ENCODE data around the gene ADGRV1.

ADGRV1 gene

GRCh38 chr5:91111473-91112238, 553.1 kb downstream of the ADGRV1 start:
- no peak for DNase-seq (ENCODE audit: low spot score)

GRCh38 chr5:91114658-91115057, 556.1 kb downstream of the ADGRV1 start:
- no peak for DNase-seq (ENCODE audit: low spot score)

- DNase-seq (ENCODE audit: low spot score) = no peak
Measured at GRCh38 chr5:91118354-91118753, 559.8 kb downstream of the ADGRV1 start.

- DNase-seq (ENCODE audit: low spot score) = no peak
Measured at GRCh38 chr5:91118796-91119195, 560.2 kb downstream of the ADGRV1 start.

- DNase-seq (ENCODE audit: low spot score) = no peak
Measured at GRCh38 chr5:91119217-91119616, 560.6 kb downstream of the ADGRV1 start.

- no peak for DNase-seq (ENCODE audit: low spot score)
Measured at GRCh38 chr5:91119981-91120850, 561.6 kb downstream of the ADGRV1 start.

GRCh38 chr5:91121347-91121993, 562.9 kb downstream of the ADGRV1 start:
- DNase-seq (ENCODE audit: low spot score) = no peak

GRCh38 chr5:91122651-91123050, 564.1 kb downstream of the ADGRV1 start:
- DNase-seq (ENCODE audit: low spot score) = no peak

GRCh38 chr5:91123291-91123690, 564.7 kb downstream of the ADGRV1 start:
- no peak for DNase-seq (ENCODE audit: low spot score)

- no peak for DNase-seq (ENCODE audit: low spot score)
Measured at GRCh38 chr5:91123901-91124300, 565.3 kb downstream of the ADGRV1 start.

GRCh38 chr5:91125916-91126315, 567.3 kb downstream of the ADGRV1 start:
- DNase-seq (ENCODE audit: low spot score) = no peak

GRCh38 chr5:91126448-91126847, 567.9 kb downstream of the ADGRV1 start:
- no peak for DNase-seq (ENCODE audit: low spot score)

GRCh38 chr5:91126888-91127287, 568.3 kb downstream of the ADGRV1 start:
- DNase-seq (ENCODE audit: low spot score) = no peak

GRCh38 chr5:91127456-91128081, 569.0 kb downstream of the ADGRV1 start:
- DNase-seq (ENCODE audit: low spot score) = no peak

GRCh38 chr5:91128604-91129003, 570.0 kb downstream of the ADGRV1 start:
- no peak for DNase-seq (ENCODE audit: low spot score)

GRCh38 chr5:91129748-91130147, 571.2 kb downstream of the ADGRV1 start:
- DNase-seq (ENCODE audit: low spot score) = no peak

- no peak for DNase-seq (ENCODE audit: low spot score)
Measured at GRCh38 chr5:91130759-91131158, 572.2 kb downstream of the ADGRV1 start.

GRCh38 chr5:91132550-91132949, 574.0 kb downstream of the ADGRV1 start:
- no peak for DNase-seq (ENCODE audit: low spot score)

- DNase-seq (ENCODE audit: low spot score) = no peak
Measured at GRCh38 chr5:91133183-91133582, 574.6 kb downstream of the ADGRV1 start.

GRCh38 chr5:91135475-91136248, 577.1 kb downstream of the ADGRV1 start:
- no peak for DNase-seq (ENCODE audit: low spot score)

GRCh38 chr5:91136271-91136670, 577.7 kb downstream of the ADGRV1 start:
- DNase-seq (ENCODE audit: low spot score) = no peak

All from hematopoietic multipotent progenitor cell treated with erythropoietin and hydrocortisone succinate and interleukin-3 and kit ligand, for 15 days (in vitro differentiated cells).